ENCODE results near the gene NDUFA1.
A peak's percentile ranks its signal among the peaks of the same experiment; 100 is the strongest.
"Not testable (repeated sequence)": the region's sequence is repeated elsewhere in the genome, so short reads cannot be mapped to it uniquely, and the experiment has no call there.

Gene NDUFA1

GRCh38 chrX:119871599-119872395, at the start of gene NDUFA1, which contains the start of gene RNF113A:
TSS of gene NDUFA1 (plus strand) at chrX:119871832. CDS start at chrX:119871912, 80 bp downstream.
TSS of gene RNF113A (minus strand) at chrX:119871733. CDS start at chrX:119871613, 120 bp downstream.
- DNase-seq, result peak; percentile 94

DNA sequence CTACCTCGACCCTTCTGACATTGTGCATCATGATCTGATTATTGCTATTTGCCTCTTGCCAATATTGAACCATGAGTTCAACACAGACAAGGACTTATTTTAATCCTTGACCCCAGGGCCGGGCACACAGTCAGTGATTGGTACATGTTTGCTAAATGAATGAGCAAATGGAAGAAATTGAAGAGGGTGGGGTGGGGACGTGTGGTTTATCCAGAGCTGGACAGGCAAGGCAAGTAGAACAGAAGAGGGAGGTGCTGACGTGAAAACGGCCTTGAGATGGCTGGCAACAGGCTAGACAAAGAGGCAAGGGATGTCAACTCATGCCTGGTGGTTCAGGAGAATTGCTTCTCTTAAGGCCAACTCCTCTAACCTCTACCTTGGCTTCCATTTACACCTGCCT, 47.4 kb upstream of the NDUFA1 start:
- DNase-seq, result not testable (repeated sequence)

GRCh38 chrX:119826399-119826959, 45.2 kb upstream of the NDUFA1 start:
- DNase-seq, result no peak

GRCh38 chrX:119828446-119828845, 43.2 kb upstream of the NDUFA1 start:
- no peak for DNase-seq

- DNase-seq, result no peak
Observed at GRCh38 chrX:119833905-119834304, 37.7 kb upstream of the NDUFA1 start.

GRCh38 chrX:119852382-119853353, 19.0 kb upstream of the NDUFA1 start, which contains the start of gene UPF3B:
TSS of gene UPF3B (minus strand) at chrX:119852963. CDS start at chrX:119852928, 35 bp downstream.
- peak; percentile 99 for DNase-seq

GRCh38 chrX:119853444-119853843, 18.2 kb upstream of the NDUFA1 start:
- peak; percentile 20 for DNase-seq

- no peak for DNase-seq
Observed at GRCh38 chrX:119870626-119871131, 953 bp upstream of the NDUFA1 start.

DNA sequence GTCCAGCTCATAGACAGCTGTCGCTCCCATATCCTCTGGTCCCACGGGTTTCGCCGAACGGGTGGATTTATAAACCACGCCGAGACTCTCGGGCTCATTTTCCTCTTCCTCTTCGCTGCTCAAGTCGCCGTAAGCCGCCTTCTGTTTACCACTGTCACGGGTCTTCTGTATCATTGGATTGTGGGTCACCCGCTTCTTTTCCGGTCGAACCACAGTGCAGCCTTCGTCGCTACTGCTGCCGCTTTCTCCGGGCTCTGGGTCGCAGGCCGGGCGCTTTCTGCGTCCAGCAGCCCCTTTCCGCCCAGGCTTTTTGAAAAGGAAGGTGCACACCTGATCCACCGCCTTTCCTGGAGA, 410 bp upstream of the NDUFA1 start:
- DNase-seq, result no peak

DNA sequence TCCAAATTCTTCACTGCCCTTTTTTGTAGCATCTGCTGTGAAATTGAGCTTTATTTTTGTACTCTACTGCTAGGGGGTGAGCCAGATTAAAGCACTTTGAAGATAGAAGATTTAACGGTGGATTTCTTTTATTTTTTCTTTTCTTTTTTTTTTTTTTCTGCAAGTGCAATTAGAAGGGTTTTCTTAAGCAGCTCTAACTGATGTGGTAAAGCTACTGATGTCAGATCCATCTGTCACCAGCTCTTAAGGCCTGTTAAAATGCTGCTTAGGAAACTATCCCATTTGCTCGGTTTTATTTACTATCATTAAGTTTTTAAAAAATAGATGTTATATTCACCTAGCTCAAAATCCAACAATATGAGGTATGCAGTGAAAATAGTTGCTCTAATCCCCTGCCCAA, 7.1 kb downstream of the NDUFA1 start:
- no peak for DNase-seq

GRCh38 chrX:119880076-119880475, 8.4 kb downstream of the NDUFA1 start:
- no peak for DNase-seq

- DNase-seq, result peak; percentile 6
Observed at GRCh38 chrX:119880552-119881437, 9.2 kb downstream of the NDUFA1 start.

DNA sequence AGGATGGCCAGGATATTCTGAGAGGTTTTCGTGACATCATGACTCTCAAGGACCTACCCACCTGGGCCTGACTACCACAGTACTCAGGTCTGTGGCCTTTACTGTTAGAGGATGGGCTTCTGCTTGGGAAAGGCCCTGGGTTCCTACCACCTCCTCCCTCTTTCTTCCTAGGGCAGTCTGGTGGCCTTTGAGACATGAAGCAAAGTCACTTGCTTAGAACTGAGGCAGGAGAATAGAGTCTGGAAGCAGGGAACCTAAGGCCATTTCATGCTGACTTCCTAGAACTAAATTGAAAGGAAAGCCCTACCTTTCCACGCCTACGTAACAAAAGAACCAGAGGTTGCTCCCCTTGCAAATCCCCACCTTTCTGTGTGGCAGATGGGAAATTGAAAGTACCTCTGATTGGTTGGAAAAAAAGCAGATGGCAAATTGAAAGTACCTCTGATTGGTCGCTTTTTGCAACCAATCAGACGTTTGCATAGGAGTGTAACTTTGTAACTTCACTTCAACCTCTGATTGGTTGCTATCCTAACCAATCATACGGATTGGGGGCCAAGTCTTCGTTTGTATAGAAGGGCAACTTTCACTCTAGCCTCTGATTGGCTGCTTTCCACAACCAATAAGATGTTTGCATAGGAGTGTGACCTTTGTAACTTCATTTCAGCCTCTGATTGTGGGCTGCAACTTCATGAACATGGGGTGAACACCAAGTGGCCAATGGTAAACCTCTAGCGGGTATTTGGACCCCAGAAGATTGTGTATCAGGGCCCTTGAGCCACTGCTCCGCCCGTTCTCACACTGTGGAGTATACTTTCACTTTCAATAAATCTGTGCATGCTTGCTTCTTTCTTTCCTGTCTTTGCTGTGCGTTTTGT, 14.2 kb downstream of the NDUFA1 start:
- DNase-seq, result no peak

DNA sequence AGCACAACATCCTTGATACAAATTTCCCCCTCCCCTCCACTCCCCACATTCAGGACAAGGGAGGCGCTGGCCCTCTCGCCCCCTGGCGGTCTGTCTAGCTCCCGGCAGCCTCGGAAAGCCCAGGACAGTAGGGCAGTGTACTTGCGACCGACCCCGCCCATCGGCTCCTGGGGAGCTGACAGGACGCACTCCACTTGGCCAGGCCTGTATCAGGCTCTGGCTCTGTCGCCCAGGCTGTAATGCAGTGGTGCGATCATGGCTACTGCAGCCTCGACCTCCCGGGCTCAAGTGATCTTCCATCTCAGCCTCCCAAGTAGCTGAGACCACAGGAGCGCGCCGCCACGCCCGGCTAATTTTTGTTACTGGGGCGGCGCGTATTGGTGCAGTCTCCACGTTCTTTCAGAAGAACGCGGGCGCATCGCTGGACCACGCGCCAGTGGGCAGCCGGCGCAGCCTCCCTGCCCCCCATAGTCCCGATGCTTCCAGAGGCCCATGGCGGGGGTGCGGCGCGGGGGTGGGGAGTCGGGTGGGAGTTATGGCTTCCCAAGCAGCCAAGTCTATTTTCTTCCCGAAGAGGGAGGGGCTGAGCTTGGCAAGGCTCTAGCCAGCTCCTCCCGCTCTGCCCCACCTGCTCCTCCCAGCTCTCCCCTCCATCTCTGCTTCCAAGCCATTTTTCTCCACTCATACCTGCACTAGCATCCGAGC, 16.2 kb downstream of the NDUFA1 start:
- DNase-seq, result peak; percentile 74

GRCh38 chrX:119890626-119891025, 19.0 kb downstream of the NDUFA1 start:
- not testable (repeated sequence) for DNase-seq

- DNase-seq, result not testable (repeated sequence)
Observed at GRCh38 chrX:119891961-119892692, 20.5 kb downstream of the NDUFA1 start.

GRCh38 chrX:119895843-119896326, 24.3 kb downstream of the NDUFA1 start, which contains the start of gene AKAP14:
TSS of gene AKAP14 (plus strand) at chrX:119895893. CDS start at chrX:119903224, 7,331 bp downstream.
- no peak for DNase-seq

- no peak for DNase-seq
Observed at GRCh38 chrX:119899125-119899524, 27.5 kb downstream of the NDUFA1 start.

DNA sequence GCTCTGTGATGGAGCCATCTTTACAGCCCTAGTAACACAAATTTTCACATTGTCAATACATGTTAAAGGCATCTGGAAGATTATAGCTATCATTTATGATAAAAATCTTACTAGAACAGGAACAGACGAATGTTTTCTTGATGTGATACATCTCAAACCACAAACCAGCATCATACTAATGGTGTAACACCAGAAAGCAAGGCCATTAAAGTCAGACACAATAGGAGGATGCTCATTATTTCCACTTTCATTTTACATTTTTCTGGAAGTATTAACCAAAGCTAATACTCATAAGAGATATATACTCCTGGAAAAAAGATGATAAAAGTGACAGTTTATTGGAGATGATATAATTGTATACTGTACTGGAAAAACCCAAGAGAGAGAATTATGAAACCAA, 29.3 kb downstream of the NDUFA1 start:
- no peak for DNase-seq

Data from NCI-H774 (cell line).